Activated CD4-positive, alpha-beta T cell treated with anti-CD3 and anti-CD28 coated beads, Interleukin-10, Interleukin-2, amounts not matched to agents 100 ng/mL and 50 ng/mL, durations not matched to agents 16 hours and 8 hours (primary cell): ENCODE results near the gene SZT2.

Source experiments
- DNase-seq: peaks from one replicate; pipeline ENCODE4 v3.0.0-alpha.2; 2020

The SZT2 gene

DNA sequence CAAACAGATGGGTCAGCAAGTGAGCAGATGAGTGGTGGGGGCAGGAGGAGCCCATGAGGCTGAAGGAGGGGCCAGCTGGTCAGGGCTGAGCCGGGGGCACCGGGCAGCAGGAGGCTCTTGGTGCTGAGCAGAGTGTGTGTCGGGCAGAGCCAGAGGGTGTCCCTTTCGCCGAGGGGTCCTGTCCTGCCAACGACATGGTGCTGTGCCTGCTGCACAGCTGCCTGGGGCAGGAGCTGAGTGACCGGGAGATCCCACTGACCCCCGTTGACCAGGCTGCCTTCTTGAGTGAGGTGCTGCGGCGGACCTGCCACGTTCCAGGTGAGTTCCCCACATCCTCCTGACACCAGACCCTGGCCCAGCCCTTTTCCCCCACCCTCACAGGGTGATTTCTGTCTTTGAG is 36.5 kb downstream of the SZT2 start:
- no peak for DNase-seq

DNA sequence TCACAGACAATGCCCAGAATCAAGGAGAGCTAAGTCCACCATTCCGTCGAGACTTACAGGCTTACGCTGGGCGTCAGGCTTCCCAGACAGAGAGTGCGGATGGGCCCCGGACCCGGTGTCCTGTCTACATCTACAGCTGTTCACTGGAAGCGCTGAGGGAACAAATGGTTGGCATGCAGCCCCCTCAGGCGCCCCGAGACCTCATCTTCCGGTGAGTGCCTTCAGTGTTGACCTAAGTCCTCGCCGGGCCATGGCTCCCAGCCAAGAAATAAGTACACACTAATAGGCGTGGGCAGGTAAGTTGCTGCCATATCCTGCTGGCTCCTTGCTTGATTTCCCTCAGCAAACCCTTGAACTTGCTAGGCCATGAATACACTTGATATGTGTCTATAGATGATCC is 37.8 kb downstream of the SZT2 start:
- no peak for DNase-seq

GRCh38 chr1:43427941-43428340 is 38.2 kb downstream of the SZT2 start:
- no peak for DNase-seq

DNA sequence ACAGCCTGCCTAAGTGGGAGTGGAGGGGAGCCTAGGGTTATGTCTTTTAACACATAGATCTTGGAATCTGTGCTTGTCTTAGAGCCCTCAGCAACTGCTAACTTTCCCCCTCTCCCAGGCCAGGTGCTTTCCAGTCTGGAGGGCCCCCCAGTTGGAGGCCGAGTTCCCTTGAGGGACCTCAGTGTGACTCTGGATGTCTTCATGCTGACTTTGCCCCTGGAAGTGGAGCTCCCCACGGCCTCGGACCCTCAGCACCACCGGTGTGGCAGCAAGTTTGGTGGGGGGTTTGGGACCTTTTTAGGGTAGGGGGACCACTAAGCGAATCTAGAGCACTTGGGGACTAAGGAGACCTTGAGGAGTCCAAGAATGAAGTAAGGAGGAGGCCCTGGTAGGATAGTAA is 41.1 kb downstream of the SZT2 start:
- no peak for DNase-seq

DNA sequence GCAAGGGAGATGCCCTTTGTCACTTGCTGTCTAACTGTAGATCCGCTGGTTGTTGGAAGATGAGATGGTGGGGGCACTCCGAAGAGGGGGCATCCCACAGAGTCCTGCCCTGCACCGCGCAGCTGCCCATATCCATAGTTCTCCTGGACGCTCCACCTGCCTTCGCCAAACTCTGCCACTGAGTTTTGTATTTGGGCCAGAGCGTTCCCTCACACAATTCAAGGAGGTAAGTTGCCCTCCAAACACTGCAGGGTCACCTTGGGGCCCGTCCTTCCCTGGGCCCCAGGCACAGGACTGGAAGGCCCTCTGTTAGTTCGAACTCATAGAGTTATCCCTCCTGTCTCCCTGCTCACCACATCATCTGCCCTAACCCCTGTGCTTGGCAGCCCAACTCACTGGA is 42.0 kb downstream of the SZT2 start:
- no peak for DNase-seq

DNA sequence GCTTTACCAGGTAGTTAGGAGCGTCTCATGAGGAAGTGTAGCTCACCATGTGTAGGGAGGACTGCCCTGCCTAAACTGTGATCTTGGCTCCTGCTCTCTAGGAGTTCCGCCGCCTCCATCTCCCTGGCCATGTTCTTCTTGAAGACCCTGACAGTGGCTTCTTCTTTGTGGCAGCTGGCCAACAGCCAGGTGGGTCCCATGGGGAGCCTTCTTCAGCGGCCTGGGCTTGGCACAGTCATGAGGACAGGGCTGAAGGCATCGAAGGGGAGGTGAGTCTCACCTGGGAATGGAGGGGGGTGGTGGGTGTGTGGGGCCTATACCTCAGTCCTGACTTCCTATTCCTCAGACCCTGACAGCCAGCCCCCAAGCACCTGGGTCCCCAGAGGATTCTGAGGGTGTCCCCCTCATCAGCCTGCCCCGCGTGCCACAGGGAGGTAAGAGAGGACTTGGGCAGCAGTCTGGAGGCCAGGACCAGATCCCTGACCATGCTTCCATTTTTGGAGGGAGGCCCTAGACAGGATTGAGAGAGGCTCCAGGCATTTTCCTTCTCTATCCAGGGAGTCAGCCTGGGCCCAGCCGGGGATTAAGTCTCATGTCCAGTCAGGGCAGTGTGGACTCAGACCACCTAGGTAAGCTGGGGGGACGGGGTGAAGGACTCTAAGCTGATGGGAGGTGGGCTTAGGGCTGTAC is 42.6 kb downstream of the SZT2 start:
- DNase-seq: no peak

- DNase-seq: no peak
Observed at GRCh38 chr1:43432907-43433306, 43.2 kb downstream of the SZT2 start.

GRCh38 chr1:43434256-43434655 is 44.6 kb downstream of the SZT2 start:
- no peak for DNase-seq

GRCh38 chr1:43435146-43436145 is 45.7 kb downstream of the SZT2 start:
- no peak for DNase-seq

DNA sequence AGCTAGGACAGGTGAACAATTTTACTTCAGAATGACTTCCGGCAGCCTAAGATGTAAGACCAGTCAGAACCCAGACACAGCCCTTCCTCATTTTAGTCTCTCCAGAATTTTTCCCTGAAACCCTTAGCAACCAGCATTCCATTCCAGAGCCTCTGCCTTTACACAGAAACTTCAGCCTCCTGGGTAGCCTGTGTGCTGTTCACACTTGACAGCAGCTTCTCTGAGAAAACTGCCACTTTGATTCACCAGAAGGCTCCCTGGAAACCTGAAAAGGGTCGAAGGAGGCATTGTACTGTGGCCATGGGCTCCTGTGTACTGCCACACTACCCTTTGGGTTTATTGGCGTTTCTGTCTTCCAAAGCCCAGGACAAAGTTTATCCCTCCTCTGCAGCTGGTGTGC is 46.7 kb downstream of the SZT2 start:
- DNase-seq: no peak

GRCh38 chr1:43437031-43437973 is 47.6 kb downstream of the SZT2 start:
- DNase-seq: no peak

GRCh38 chr1:43438006-43438405 is 48.3 kb downstream of the SZT2 start:
- no peak for DNase-seq

DNA sequence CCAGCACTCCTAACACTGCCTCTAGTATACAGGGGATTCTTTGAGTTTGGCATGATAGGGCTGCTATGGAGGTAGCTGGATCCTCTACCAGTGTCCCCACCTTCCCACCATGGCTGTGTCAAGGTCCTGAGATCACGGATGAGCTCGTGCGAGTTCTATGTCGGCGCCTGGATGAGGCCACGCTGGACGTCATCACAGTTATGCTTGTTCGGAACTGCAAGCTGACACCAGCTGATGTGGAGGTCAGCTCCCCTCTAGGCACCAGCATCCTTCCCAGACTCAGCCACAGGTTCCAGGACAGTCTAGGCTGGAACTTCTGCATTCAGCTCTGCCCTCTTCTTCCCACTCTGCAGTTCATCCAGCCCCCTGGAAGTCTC is 48.9 kb downstream of the SZT2 start:
- no peak for DNase-seq

DNA sequence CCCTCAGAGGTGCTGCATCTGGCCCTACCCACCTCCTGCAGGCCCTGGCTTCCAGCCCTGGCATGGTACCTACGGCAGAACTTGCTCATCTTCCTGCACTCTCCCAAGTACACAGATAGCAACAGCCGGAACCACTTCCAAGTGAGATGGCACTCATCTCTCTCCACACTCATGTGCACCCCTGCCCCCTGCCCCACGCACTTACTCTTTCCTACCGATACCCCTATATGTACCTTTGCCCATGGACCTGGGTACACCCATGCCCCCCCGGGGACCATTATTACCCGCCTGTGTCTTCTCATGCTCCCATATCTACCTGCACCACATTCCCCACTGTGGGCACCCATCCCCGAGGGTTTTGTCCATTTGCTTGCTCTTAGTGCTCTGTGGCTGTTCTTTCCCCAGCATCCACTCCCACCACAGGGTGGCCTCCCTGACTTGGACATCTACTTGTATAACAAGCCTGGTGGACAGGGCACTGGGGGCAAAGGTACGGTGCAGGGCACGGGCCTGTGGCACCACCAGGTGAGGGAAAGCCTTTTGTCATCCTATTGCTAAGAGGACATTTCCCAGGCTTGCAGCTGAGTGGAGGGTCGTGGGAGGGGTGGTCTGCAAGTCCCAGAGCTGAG is 49.4 kb downstream of the SZT2 start:
- no peak for DNase-seq

DNA sequence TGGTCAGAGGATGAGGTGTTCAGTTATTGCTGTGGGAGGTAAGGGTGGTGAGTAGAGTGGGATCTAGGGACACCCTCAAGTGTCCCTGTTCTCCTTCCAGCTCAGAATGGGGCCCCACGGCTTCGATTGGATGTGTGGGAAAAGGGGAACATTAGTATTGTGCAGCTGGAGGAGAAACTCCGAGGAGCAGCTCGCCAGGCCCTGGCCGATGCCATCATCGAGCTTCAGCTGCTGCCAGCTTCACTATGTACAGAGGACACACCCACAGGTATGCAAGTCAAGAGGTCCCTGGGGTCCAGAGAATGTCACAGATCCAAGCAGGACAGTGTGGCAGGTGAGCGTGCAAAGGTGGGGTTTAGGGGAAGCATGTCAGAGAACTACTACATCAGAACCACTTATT is 50.1 kb downstream of the SZT2 start:
- DNase-seq: no peak

GRCh38 chr1:43440358-43440757 is 50.7 kb downstream of the SZT2 start:
- DNase-seq: no peak

DNA sequence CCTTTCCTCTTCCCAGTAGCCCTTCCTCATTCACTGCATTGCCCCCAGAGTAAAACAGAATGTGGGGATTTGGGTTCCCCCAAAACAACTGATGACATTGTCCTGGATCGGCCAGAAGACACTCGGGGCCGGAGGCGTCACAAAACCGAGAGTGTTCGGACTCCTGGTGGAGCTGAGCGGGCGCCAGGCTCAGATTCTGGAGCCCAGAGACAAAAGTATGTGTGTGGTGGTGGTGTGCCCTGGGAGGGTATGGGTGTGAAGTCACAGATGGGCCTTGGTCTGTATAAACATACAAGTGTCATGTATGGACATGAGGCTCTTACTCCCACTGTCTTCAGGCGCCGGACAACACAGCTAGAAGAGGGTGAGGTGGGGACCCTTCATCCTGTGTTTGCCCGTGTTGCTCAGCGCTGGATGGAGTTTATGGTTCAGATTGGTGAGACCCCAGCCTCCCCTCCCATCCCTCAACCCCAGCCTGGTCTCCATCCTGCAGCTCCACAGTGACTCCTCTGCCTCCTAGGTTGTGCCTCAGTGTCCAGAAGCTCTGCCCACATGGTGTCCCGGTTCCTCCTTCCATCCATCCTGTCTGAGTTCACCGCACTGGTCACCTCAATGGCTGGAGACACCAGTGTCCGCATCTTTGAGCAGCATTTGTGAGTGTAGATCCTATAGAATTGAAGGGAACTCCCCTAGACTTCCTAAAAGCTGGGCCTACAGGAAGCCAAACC is 51.6 kb downstream of the SZT2 start:
- no peak for DNase-seq

DNA sequence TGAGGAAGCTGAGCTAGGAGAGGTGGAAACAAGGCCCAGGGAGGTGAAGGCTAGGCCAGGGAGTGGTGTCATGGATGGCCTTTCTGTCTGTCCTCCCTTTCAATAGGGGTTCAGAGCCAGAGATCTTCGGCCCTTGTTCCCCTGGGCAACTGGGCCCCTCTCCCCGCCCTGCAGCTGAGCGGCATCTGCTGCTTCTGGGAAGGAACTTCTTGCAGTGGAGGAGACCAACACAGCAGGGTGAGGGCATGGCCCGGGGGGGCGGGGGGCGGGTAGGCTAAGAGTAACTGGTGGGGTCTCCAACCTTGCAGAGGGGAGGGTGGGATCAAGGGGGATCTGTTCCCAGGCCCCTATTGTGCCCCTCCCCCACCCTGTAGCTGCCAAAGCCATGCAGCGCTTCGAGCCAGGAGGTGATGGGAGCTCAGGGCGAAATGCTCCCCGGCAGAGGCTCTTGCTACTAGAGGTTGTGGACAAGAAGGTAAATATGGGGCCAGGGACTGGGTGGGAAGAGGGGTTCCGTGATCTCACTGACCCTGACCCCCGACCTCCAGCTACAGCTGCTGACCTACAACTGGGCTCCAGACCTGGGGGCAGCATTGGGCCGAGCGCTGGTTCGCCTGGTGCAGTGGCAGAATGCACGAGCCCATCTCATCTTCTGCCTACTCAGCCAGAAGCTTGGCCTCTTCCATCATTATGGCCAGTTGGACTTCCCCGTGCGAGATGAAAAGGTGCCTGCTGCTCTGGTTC is 52.4 kb downstream of the SZT2 start:
- DNase-seq: no peak

DNA sequence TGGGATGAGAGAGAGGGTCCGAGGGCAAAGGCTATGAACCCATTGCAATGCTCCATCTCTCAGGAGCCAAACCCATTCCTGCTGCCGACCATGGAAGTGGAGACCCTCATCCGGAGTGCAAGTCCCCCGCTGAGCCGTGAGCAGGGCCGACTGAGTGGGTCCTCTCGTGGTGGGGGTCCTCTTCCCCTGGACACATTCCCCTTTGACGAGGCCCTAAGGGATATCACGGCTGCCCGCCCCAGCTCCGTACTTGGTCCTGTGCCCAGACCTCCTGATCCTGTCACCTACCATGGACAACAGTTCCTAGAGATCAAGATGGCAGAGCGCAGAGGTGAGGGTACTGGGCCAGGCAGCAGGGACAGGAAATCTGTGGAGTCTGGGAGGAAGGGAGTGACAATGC is 53.1 kb downstream of the SZT2 start:
- DNase-seq: no peak

- no peak for DNase-seq
Observed at GRCh38 chr1:43443197-43443946, 53.7 kb downstream of the SZT2 start.
